Measurements from ENCODE around the gene SKIL. TPM values are rescaled to one million over a fixed set of nuclear protein-coding genes. Genes with fewer than 3 reads are reported as not detected.
A peak's percentile ranks its signal among the peaks of the same experiment; 100 is the strongest.

The SKIL gene
- total and polyA plus RNA-seq, 2 experiments from 2014 or later, result 141 to 358 TPM

DNA sequence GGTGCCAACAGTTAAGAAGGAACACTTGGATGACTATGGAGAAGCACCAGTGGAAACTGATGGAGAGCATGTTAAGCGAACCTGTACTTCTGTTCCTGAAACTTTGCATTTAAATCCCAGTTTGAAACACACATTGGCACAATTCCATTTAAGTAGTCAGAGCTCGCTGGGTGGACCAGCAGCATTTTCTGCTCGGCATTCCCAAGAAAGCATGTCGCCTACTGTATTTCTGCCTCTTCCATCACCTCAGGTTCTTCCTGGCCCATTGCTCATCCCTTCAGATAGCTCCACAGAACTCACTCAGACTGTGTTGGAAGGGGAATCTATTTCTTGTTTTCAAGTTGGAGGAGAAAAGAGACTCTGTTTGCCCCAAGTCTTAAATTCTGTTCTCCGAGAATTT lies 3.0 kb downstream of the SKIL start:
- Histone ChIP-seq H3K36me3 (ENCODE audit: insufficient read depth) (peaks cover 39% of the 10 kb centered on the region), H3K9me2 (ENCODE audit: insufficient read depth) (no peaks in the 10 kb centered on the region), H3K27me3 (ENCODE audit: insufficient read depth) (no peaks in the 10 kb centered on the region), H4K20me1 (replicated peaks; ENCODE audit: insufficient read depth) (peaks cover 59% of the 10 kb centered on the region), H3K4me1 (ENCODE audit: insufficient read depth) (peaks cover 47% of the 10 kb centered on the region), H3F3A (replicated peaks; ENCODE audit: low read depth) (peaks cover 19% of the 10 kb centered on the region), H2AFZ (no peak overlapping the region), H3K79me2 (replicated peaks; ENCODE audit: insufficient read depth) (peaks cover 79% of the 10 kb centered on the region), H3K27ac (ENCODE audit: low read depth) (peak overlapping the region; percentile 93), H3K4me3 (peak overlapping the region; percentile 92), H3K4me2 (peak overlapping the region; percentile 86)
- Mint-ChIP-seq H3K36me3 (ENCODE audit: low read depth) (peaks cover 69% of the 10 kb centered on the region), H3K27me3 (ENCODE audit: insufficient read depth, low read depth, poor library complexity) (peaks cover 14% of the 10 kb centered on the region), H3K27ac (peak overlapping the region; percentile 76), H3K4me1 (peaks cover 44% of the 10 kb centered on the region), H3K4me3 (peak overlapping the region; percentile 89), H3K9me3 (no peaks in the 10 kb centered on the region; the same call in 2 of the 3 replicates)
- no peak for DNase-seq (ENCODE audit: low spot score)
- TF ChIP-seq JUNB (IDR thresholded peaks at IDR 0.05; ENCODE audit: unreplicated experiment) (no peak), STAT1 (IDR thresholded peaks at IDR 0.05; ENCODE audit: unreplicated experiment) (no peak), ZNF114 (CRISPR knock-in tag; IDR thresholded peaks at IDR 0.05) (no peak), EZH2phosphoT487 (IDR thresholded peaks at IDR 0.05; ENCODE audit: unreplicated experiment) (no peak), EZH2 (IDR thresholded peaks at IDR 0.05; ENCODE audit: low read depth, unreplicated experiment) (no peak), NANOG (IDR thresholded peaks at IDR 0.05; ENCODE audit: borderline replicate concordance) (no peak), ZNF331 (CRISPR knock-in tag; IDR thresholded peaks at IDR 0.05; ENCODE audit: low read depth) (no peak), CREB1 (CRISPR knock-in tag; IDR thresholded peaks at IDR 0.05; ENCODE audit: low read depth) (no peak), POLR2AphosphoS5 (IDR thresholded peaks at IDR 0.05; ENCODE audit: low read depth) (no peak)
- TF ChIP-seq, protein P1, sequence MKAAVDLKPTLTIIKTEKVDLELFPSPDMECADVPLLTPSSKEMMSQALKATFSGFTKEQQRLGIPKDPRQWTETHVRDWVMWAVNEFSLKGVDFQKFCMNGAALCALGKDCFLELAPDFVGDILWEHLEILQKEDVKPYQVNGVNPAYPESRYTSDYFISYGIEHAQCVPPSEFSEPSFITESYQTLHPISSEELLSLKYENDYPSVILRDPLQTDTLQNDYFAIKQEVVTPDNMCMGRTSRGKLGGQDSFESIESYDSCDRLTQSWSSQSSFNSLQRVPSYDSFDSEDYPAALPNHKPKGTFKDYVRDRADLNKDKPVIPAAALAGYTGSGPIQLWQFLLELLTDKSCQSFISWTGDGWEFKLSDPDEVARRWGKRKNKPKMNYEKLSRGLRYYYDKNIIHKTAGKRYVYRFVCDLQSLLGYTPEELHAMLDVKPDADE (IDR thresholded peaks at IDR 0.05), result no peak
- TF ChIP-seq, protein P2, sequence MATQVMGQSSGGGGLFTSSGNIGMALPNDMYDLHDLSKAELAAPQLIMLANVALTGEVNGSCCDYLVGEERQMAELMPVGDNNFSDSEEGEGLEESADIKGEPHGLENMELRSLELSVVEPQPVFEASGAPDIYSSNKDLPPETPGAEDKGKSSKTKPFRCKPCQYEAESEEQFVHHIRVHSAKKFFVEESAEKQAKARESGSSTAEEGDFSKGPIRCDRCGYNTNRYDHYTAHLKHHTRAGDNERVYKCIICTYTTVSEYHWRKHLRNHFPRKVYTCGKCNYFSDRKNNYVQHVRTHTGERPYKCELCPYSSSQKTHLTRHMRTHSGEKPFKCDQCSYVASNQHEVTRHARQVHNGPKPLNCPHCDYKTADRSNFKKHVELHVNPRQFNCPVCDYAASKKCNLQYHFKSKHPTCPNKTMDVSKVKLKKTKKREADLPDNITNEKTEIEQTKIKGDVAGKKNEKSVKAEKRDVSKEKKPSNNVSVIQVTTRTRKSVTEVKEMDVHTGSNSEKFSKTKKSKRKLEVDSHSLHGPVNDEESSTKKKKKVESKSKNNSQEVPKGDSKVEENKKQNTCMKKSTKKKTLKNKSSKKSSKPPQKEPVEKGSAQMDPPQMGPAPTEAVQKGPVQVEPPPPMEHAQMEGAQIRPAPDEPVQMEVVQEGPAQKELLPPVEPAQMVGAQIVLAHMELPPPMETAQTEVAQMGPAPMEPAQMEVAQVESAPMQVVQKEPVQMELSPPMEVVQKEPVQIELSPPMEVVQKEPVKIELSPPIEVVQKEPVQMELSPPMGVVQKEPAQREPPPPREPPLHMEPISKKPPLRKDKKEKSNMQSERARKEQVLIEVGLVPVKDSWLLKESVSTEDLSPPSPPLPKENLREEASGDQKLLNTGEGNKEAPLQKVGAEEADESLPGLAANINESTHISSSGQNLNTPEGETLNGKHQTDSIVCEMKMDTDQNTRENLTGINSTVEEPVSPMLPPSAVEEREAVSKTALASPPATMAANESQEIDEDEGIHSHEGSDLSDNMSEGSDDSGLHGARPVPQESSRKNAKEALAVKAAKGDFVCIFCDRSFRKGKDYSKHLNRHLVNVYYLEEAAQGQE (IDR thresholded peaks at IDR 0.05; ENCODE audit: unreplicated experiment), result no peak
- TF ChIP-seq, protein P3, sequence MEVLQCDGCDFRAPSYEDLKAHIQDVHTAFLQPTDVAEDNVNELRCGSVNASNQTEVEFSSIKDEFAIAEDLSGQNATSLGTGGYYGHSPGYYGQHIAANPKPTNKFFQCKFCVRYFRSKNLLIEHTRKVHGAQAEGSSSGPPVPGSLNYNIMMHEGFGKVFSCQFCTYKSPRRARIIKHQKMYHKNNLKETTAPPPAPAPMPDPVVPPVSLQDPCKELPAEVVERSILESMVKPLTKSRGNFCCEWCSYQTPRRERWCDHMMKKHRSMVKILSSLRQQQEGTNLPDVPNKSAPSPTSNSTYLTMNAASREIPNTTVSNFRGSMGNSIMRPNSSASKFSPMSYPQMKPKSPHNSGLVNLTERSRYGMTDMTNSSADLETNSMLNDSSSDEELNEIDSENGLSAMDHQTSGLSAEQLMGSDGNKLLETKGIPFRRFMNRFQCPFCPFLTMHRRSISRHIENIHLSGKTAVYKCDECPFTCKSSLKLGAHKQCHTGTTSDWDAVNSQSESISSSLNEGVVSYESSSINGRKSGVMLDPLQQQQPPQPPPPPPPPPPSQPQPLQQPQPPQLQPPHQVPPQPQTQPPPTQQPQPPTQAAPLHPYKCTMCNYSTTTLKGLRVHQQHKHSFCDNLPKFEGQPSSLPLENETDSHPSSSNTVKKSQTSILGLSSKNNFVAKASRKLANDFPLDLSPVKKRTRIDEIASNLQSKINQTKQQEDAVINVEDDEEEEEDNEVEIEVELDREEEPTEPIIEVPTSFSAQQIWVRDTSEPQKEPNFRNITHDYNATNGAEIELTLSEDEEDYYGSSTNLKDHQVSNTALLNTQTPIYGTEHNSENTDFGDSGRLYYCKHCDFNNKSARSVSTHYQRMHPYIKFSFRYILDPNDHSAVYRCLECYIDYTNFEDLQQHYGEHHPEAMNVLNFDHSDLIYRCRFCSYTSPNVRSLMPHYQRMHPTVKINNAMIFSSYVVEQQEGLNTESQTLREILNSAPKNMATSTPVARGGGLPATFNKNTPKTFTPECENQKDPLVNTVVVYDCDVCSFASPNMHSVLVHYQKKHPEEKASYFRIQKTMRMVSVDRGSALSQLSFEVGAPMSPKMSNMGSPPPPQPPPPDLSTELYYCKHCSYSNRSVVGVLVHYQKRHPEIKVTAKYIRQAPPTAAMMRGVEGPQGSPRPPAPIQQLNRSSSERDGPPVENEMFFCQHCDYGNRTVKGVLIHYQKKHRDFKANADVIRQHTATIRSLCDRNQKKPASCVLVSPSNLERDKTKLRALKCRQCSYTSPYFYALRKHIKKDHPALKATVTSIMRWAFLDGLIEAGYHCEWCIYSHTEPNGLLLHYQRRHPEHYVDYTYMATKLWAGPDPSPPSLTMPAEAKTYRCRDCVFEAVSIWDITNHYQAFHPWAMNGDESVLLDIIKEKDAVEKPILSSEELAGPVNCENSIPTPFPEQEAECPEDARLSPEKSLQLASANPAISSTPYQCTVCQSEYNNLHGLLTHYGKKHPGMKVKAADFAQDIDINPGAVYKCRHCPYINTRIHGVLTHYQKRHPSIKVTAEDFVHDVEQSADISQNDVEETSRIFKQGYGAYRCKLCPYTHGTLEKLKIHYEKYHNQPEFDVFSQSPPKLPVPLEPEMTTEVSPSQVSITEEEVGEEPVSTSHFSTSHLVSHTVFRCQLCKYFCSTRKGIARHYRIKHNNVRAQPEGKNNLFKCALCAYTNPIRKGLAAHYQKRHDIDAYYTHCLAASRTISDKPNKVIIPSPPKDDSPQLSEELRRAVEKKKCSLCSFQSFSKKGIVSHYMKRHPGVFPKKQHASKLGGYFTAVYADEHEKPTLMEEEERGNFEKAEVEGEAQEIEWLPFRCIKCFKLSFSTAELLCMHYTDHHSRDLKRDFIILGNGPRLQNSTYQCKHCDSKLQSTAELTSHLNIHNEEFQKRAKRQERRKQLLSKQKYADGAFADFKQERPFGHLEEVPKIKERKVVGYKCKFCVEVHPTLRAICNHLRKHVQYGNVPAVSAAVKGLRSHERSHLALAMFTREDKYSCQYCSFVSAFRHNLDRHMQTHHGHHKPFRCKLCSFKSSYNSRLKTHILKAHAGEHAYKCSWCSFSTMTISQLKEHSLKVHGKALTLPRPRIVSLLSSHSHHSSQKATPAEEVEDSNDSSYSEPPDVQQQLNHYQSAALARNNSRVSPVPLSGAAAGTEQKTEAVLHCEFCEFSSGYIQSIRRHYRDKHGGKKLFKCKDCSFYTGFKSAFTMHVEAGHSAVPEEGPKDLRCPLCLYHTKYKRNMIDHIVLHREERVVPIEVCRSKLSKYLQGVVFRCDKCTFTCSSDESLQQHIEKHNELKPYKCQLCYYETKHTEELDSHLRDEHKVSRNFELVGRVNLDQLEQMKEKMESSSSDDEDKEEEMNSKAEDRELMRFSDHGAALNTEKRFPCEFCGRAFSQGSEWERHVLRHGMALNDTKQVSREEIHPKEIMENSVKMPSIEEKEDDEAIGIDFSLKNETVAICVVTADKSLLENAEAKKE (CRISPR knock-in tag; IDR thresholded peaks at IDR 0.05), result no peak
- no peak for ATAC-seq

Measured in GM23338 (cell line).